Ammon's horn (tissue), 1 donor: ENCODE measurements around the gene PRKCE.
"Not testable (repeated sequence)": the region's sequence is repeated elsewhere in the genome, so short reads cannot be mapped to it uniquely, and the experiment has no call there.

ENCODE experiments used
- DNase-seq: peaks from one replicate; pipeline ENCODE4 v3.0.0-alpha.2; 2016; ENCODE audit warnings: low spot score

Gene PRKCE

GRCh38 chr2:45889620-45890370 is 238.3 kb downstream of the PRKCE start:
- no peak for DNase-seq

- DNase-seq = not testable (repeated sequence)
Observed at GRCh38 chr2:45890371-45890646, 238.8 kb downstream of the PRKCE start.

GRCh38 chr2:45890819-45891218 is 239.3 kb downstream of the PRKCE start:
- no peak for DNase-seq

GRCh38 chr2:45891719-45892424 is 240.4 kb downstream of the PRKCE start:
- no peak for DNase-seq

- DNase-seq = no peak
Observed at GRCh38 chr2:45892425-45892745, 240.9 kb downstream of the PRKCE start.

GRCh38 chr2:45892757-45893156 is 241.3 kb downstream of the PRKCE start:
- no peak for DNase-seq

- no peak for DNase-seq
Observed at GRCh38 chr2:45894211-45894610, 242.7 kb downstream of the PRKCE start.

- no peak for DNase-seq
Observed at GRCh38 chr2:45895241-45895861, 243.9 kb downstream of the PRKCE start.

GRCh38 chr2:45896311-45896710 is 244.8 kb downstream of the PRKCE start:
- DNase-seq = no peak

- no peak for DNase-seq
Observed at GRCh38 chr2:45897842-45898241, 246.4 kb downstream of the PRKCE start.

GRCh38 chr2:45898819-45899218 is 247.3 kb downstream of the PRKCE start:
- peak; percentile 26 for DNase-seq

- no peak for DNase-seq
Observed at GRCh38 chr2:45899926-45900325, 248.5 kb downstream of the PRKCE start.

- DNase-seq = no peak
Observed at GRCh38 chr2:45901468-45902032, 250.1 kb downstream of the PRKCE start.

GRCh38 chr2:45902380-45902779 is 250.9 kb downstream of the PRKCE start:
- DNase-seq = no peak

GRCh38 chr2:45902781-45903375 is 251.4 kb downstream of the PRKCE start:
- DNase-seq = no peak

GRCh38 chr2:45904267-45904945 is 252.9 kb downstream of the PRKCE start:
- DNase-seq = no peak

GRCh38 chr2:45904946-45905631 is 253.6 kb downstream of the PRKCE start:
- peak; percentile 70 for DNase-seq

- no peak for DNase-seq
Observed at GRCh38 chr2:45905632-45905958, 254.1 kb downstream of the PRKCE start.

GRCh38 chr2:45907592-45907991 is 256.1 kb downstream of the PRKCE start:
- no peak for DNase-seq

- DNase-seq = no peak
Observed at GRCh38 chr2:45908316-45909170, 257.1 kb downstream of the PRKCE start.

GRCh38 chr2:45909171-45909565 is 257.7 kb downstream of the PRKCE start:
- no peak for DNase-seq
